Erythroblast (primary cell): ENCODE results near the gene CFAP99.

Experiments used
- GATA1 ChIP-seq: IDR thresholded peaks from 2 replicates; pipeline ENCODE4 v1.6.1; 2011; ENCODE audit warnings: low read depth, mild to moderate bottlenecking, control low read depth, low read length, moderate library complexity
- POLR2A ChIP-seq: IDR thresholded peaks from 2 replicates; pipeline ENCODE4 v1.6.1; 2011; ENCODE audit warnings: mild to moderate bottlenecking, low read length

GRCh38 chr4:2413821-2414610 is 4.7 kb upstream of the CFAP99 start:
- no peak for TF ChIP-seq POLR2A
- TF ChIP-seq GATA1: no peak
